Measurements from ENCODE around the gene PDE6A.

PDE6A gene

GRCh38 chr5:149817539-149818060 is 127.0 kb downstream of the PDE6A start:
- no peak for DNase-seq (ENCODE audit: low spot score)

GRCh38 chr5:149816661-149817060 is 127.9 kb downstream of the PDE6A start:
- no peak for DNase-seq (ENCODE audit: low spot score)

- DNase-seq (ENCODE audit: low spot score) = no peak
These were observed 133.1 kb downstream of the PDE6A start for GRCh38 chr5:149811453-149811852.

GRCh38 chr5:149810856-149811255 is 133.7 kb downstream of the PDE6A start:
- no peak for DNase-seq (ENCODE audit: low spot score)

- no peak for DNase-seq (ENCODE audit: low spot score)
These were observed 134.5 kb downstream of the PDE6A start for GRCh38 chr5:149809931-149810691.

- no peak for DNase-seq (ENCODE audit: low spot score)
These were observed 136.2 kb downstream of the PDE6A start for GRCh38 chr5:149808264-149808982.
